ENCODE results near the gene ZNF398.

DNA sequence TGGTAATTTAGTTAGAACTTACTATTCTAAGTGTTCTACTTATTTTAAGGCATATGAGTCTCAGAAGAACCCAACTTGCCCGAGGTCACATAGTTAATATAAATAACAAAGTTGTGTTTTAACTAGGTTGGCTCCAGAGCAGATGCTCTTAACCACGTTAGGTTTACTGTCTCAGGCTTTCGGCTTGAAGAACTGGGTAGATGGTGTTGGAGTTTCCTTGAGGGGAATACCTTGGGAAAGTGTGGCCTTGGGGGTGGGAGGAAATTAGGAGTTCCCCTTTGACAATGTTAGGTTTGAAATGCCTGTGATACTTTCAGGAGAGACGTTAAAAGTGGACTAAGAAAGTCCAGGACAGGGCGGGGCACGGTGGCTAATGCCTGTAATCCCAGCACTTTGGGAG is 9.6 kb downstream of the ZNF398 start:
- TF ChIP-seq, protein P1, sequence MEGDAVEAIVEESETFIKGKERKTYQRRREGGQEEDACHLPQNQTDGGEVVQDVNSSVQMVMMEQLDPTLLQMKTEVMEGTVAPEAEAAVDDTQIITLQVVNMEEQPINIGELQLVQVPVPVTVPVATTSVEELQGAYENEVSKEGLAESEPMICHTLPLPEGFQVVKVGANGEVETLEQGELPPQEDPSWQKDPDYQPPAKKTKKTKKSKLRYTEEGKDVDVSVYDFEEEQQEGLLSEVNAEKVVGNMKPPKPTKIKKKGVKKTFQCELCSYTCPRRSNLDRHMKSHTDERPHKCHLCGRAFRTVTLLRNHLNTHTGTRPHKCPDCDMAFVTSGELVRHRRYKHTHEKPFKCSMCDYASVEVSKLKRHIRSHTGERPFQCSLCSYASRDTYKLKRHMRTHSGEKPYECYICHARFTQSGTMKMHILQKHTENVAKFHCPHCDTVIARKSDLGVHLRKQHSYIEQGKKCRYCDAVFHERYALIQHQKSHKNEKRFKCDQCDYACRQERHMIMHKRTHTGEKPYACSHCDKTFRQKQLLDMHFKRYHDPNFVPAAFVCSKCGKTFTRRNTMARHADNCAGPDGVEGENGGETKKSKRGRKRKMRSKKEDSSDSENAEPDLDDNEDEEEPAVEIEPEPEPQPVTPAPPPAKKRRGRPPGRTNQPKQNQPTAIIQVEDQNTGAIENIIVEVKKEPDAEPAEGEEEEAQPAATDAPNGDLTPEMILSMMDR (IDR thresholded peaks at IDR 0.05; ENCODE audit: low read length), result no peak
- no peak for TF ChIP-seq EZH2 (IDR thresholded peaks at IDR 0.05; ENCODE audit: borderline replicate concordance, low read length)
